T-helper 2 cell treated with Interferon-gamma antibody and Interleukin-4, amounts not matched to agents 5 μg/mL and 100 μg/mL, for 36 hours (primary cell): ENCODE measurements around the gene CPA4.

Experiments
- DNase-seq: peaks from one replicate; pipeline ENCODE4 v3.0.0; 2021; ENCODE audit warnings: low spot score
- H3K27ac Mint-ChIP-seq: one replicate; pipeline ENCODE4 v1.8.0; 2021; ENCODE audit warnings: mild to moderate bottlenecking, mixed read lengths
- H3K27me3 Mint-ChIP-seq: one replicate; pipeline ENCODE4 v1.8.0; 2021; ENCODE audit warnings: low read depth, mixed read lengths
- H3K36me3 Mint-ChIP-seq: one replicate; pipeline ENCODE4 v1.8.0; 2021; ENCODE audit warnings: low read depth, mixed read lengths
- H3K4me1 Mint-ChIP-seq: one replicate; pipeline ENCODE4 v1.8.0; 2021; ENCODE audit warnings: low read depth, mixed read lengths
- H3K4me3 Mint-ChIP-seq: one replicate; pipeline ENCODE4 v1.8.0; 2022; ENCODE audit warnings: mild to moderate bottlenecking, moderate library complexity, mixed read lengths
- H3K9me3 Mint-ChIP-seq: one replicate; pipeline ENCODE4 v1.8.0; 2021; ENCODE audit warnings: mixed read lengths

CPA4 gene

GRCh38 chr7:130279906-130280305 is 13.1 kb upstream of the CPA4 start:
- Mint-ChIP-seq H3K27ac (no peak overlapping the region), H3K4me3 (no peak overlapping the region), H3K9me3 (no peaks in the 10 kb centered on the region), H3K4me1 (peaks cover 7% of the 10 kb centered on the region), H3K36me3 (no peaks in the 10 kb centered on the region), H3K27me3 (no peaks in the 10 kb centered on the region)
- DNase-seq = no peak

GRCh38 chr7:130281260-130281659 is 11.7 kb upstream of the CPA4 start:
- Mint-ChIP-seq H3K27me3 (no peaks in the 10 kb centered on the region), H3K9me3 (no peaks in the 10 kb centered on the region), H3K27ac (no peak overlapping the region), H3K4me3 (no peak overlapping the region), H3K36me3 (no peaks in the 10 kb centered on the region), H3K4me1 (peaks cover 7% of the 10 kb centered on the region)
- DNase-seq = no peak

- no peak for DNase-seq
- no peaks in the 10 kb centered on the region for H3K9me3 Mint-ChIP-seq
- H3K27ac Mint-ChIP-seq = no peak overlapping the region
These were observed 6.1 kb upstream of the CPA4 start for GRCh38 chr7:130286881-130287280.

GRCh38 chr7:130288168-130288567 is 4.8 kb upstream of the CPA4 start:
- no peaks in the 10 kb centered on the region for H3K4me1 Mint-ChIP-seq
- H3K27ac Mint-ChIP-seq = no peak overlapping the region

More at GRCh38 chr7:130286881-130287280, 6.1 kb upstream of the CPA4 start:
- no peak overlapping the region for H3K4me3 Mint-ChIP-seq
- H3K36me3 Mint-ChIP-seq = no peaks in the 10 kb centered on the region
- no peaks in the 10 kb centered on the region for H3K4me1 Mint-ChIP-seq
- no peaks in the 10 kb centered on the region for H3K27me3 Mint-ChIP-seq

GRCh38 chr7:130288829-130289228 is 4.1 kb upstream of the CPA4 start:
- H3K27ac Mint-ChIP-seq = no peak overlapping the region
- no peaks in the 10 kb centered on the region for H3K4me1 Mint-ChIP-seq
- no peaks in the 10 kb centered on the region for H3K9me3 Mint-ChIP-seq
- H3K36me3 Mint-ChIP-seq = no peaks in the 10 kb centered on the region
- no peak for DNase-seq
- no peaks in the 10 kb centered on the region for H3K27me3 Mint-ChIP-seq
- no peak overlapping the region for H3K4me3 Mint-ChIP-seq

More at GRCh38 chr7:130288168-130288567, 4.8 kb upstream of the CPA4 start:
- no peak for DNase-seq
- H3K9me3 Mint-ChIP-seq = no peaks in the 10 kb centered on the region
- no peaks in the 10 kb centered on the region for H3K27me3 Mint-ChIP-seq
- no peak overlapping the region for H3K4me3 Mint-ChIP-seq
- no peaks in the 10 kb centered on the region for H3K36me3 Mint-ChIP-seq

- no peaks in the 10 kb centered on the region for H3K27me3 Mint-ChIP-seq
- H3K4me1 Mint-ChIP-seq = no peaks in the 10 kb centered on the region
These were observed 3.5 kb upstream of the CPA4 start for GRCh38 chr7:130289478-130289877.

GRCh38 chr7:130290745-130291144 is 2.2 kb upstream of the CPA4 start:
- no peak overlapping the region for H3K27ac Mint-ChIP-seq
- no peak for DNase-seq
- H3K27me3 Mint-ChIP-seq = no peaks in the 10 kb centered on the region
- no peaks in the 10 kb centered on the region for H3K9me3 Mint-ChIP-seq
- H3K36me3 Mint-ChIP-seq = no peaks in the 10 kb centered on the region
- H3K4me1 Mint-ChIP-seq = no peaks in the 10 kb centered on the region
- no peak overlapping the region for H3K4me3 Mint-ChIP-seq

More at GRCh38 chr7:130289478-130289877, 3.5 kb upstream of the CPA4 start:
- Mint-ChIP-seq H3K4me3 (no peak overlapping the region), H3K36me3 (no peaks in the 10 kb centered on the region), H3K27ac (no peak overlapping the region), H3K9me3 (no peaks in the 10 kb centered on the region)
- no peak for DNase-seq

- Mint-ChIP-seq H3K9me3 (no peaks in the 10 kb centered on the region), H3K27ac (no peak overlapping the region), H3K27me3 (no peaks in the 10 kb centered on the region), H3K36me3 (no peaks in the 10 kb centered on the region), H3K4me3 (no peak overlapping the region), H3K4me1 (no peaks in the 10 kb centered on the region)
- DNase-seq = no peak
These were observed 560 bp downstream of the CPA4 start for GRCh38 chr7:130293521-130293920.

- H3K27ac Mint-ChIP-seq = no peak overlapping the region
- DNase-seq = no peak
- H3K27me3 Mint-ChIP-seq = no peaks in the 10 kb centered on the region
- no peaks in the 10 kb centered on the region for H3K4me1 Mint-ChIP-seq
- no peaks in the 10 kb centered on the region for H3K9me3 Mint-ChIP-seq
- H3K36me3 Mint-ChIP-seq = no peaks in the 10 kb centered on the region
- no peak overlapping the region for H3K4me3 Mint-ChIP-seq
These were observed 1.4 kb downstream of the CPA4 start for GRCh38 chr7:130294314-130294713.

- Mint-ChIP-seq H3K27me3 (no peaks in the 10 kb centered on the region), H3K36me3 (no peaks in the 10 kb centered on the region), H3K4me3 (no peak overlapping the region)
These were observed 3.4 kb downstream of the CPA4 start for GRCh38 chr7:130296221-130296951.

GRCh38 chr7:130297628-130298543 is 4.9 kb downstream of the CPA4 start:
- Mint-ChIP-seq H3K4me3 (no peak overlapping the region), H3K27ac (no peak overlapping the region), H3K27me3 (no peaks in the 10 kb centered on the region), H3K36me3 (no peaks in the 10 kb centered on the region), H3K9me3 (no peaks in the 10 kb centered on the region), H3K4me1 (no peaks in the 10 kb centered on the region)
- DNase-seq = no peak

More at GRCh38 chr7:130296221-130296951, 3.4 kb downstream of the CPA4 start:
- Mint-ChIP-seq H3K27ac (no peak overlapping the region), H3K4me1 (no peaks in the 10 kb centered on the region), H3K9me3 (no peaks in the 10 kb centered on the region)
- no peak for DNase-seq

GRCh38 chr7:130298544-130299326 is 5.8 kb downstream of the CPA4 start:
- DNase-seq = no peak
- no peak overlapping the region for H3K27ac Mint-ChIP-seq
- H3K4me1 Mint-ChIP-seq = no peaks in the 10 kb centered on the region
- H3K4me3 Mint-ChIP-seq = no peak overlapping the region
- no peaks in the 10 kb centered on the region for H3K27me3 Mint-ChIP-seq
- H3K9me3 Mint-ChIP-seq = no peaks in the 10 kb centered on the region
- H3K36me3 Mint-ChIP-seq = no peaks in the 10 kb centered on the region

- no peaks in the 10 kb centered on the region for H3K9me3 Mint-ChIP-seq
- H3K4me1 Mint-ChIP-seq = no peaks in the 10 kb centered on the region
- H3K36me3 Mint-ChIP-seq = no peaks in the 10 kb centered on the region
- no peaks in the 10 kb centered on the region for H3K27me3 Mint-ChIP-seq
- no peak for DNase-seq
- no peak overlapping the region for H3K27ac Mint-ChIP-seq
- H3K4me3 Mint-ChIP-seq = no peak overlapping the region
These were observed 6.9 kb downstream of the CPA4 start for GRCh38 chr7:130299866-130300265.
